GM12873 (cell line): Measurements from ENCODE around the gene NOCT.

ENCODE experiments used
- CTCF ChIP-seq: IDR thresholded peaks from 2 replicates; pipeline ENCODE4 v1.5.1; 2012; ENCODE audit warnings: low read depth, mild to moderate bottlenecking, moderate library complexity, low read length, control low read depth; ENCODE audit not compliant: insufficient read depth; ENCODE audit errors: missing control alignments

Gene NOCT

DNA sequence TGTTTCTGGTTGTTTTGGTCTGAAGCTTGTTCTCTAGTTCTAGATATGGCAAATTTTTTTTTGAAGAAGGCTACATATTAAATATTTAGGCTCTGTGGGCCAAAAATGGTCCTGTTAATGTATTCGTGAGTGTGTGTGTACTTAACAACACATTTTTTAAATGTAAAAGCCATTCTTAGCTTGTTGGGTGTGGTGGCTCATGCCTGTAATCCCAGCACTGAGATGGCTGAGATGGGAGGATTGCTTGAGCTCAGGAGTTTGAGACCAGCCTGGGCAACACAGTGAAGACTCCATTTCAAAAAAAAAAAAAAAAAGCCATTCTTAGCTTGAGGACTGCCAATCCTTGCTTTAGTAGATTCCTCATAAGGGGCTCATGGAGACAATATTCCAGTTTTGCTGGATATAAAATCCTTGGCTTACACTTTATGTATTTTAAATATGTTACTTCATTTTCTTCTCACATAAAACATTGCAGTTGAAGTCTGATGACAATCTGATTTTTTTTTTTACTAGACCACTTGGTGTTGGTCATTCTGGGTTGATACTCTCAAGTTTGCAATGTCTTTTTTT lies 23.4 kb downstream of the NOCT start:
- TF ChIP-seq CTCF: no peak

DNA sequence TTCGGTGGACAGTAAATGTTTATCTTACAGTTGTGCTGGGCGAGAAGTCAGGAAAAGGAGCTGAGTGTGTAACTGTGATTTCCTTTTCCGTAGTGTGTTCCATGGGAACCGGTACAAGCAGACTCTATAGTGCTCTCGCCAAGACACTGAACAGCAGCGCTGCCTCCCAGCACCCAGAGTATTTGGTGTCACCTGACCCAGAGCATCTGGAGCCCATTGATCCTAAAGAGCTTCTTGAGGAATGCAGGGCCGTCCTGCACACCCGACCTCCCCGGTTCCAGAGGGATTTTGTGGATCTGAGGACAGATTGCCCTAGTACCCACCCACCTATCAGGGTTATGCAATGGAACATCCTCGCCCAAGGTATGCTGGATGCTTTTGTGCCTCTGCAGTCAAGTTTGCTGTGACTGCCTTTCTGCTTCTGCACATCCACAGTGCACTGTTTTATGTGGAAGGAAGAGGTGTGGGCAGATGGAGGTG lies 27.4 kb downstream of the NOCT start:
- no peak for TF ChIP-seq CTCF

DNA sequence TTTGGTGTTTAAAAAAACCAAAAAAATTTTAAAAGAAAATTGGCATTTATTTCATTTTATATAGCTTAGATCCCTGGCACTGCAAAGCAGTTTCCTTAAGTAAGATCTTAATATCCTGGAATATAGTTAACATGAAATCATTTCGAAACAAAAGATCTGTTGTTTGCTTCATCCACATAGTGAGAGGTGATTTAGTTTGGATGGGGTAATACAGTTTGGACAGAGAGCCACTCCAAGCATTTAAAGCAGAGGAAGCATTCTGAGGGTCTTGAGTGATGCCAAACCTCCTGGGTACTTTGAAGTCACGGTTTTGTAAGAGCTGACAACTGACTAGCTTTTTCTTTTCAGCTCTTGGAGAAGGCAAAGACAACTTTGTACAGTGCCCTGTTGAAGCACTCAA lies 28.7 kb downstream of the NOCT start:
- no peak for TF ChIP-seq CTCF

- TF ChIP-seq CTCF: no peak
Measured at GRCh38 chr4:139048026-139048425, 32.4 kb downstream of the NOCT start.

DNA sequence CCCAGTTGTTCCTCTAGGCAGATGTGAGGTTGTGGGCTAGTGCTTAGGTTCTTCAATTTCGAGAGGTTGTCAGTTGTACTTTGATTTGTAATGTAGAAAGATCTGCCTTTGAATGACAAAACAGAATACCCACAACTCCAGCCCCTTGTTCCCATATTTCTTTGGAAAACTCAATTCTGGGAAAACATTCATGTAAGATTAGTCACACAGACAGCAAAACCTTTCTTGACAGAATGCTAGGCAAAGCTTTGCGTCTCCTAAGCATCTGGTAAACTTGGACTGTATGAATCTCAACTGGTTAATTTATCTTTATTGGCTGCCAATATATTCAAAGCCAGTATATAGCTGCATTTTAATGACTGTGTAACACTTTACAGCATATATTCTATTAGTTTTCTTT lies 34.9 kb downstream of the NOCT start:
- TF ChIP-seq CTCF: no peak

GRCh38 chr4:139053909-139054308 lies 38.3 kb downstream of the NOCT start:
- no peak for TF ChIP-seq CTCF

DNA sequence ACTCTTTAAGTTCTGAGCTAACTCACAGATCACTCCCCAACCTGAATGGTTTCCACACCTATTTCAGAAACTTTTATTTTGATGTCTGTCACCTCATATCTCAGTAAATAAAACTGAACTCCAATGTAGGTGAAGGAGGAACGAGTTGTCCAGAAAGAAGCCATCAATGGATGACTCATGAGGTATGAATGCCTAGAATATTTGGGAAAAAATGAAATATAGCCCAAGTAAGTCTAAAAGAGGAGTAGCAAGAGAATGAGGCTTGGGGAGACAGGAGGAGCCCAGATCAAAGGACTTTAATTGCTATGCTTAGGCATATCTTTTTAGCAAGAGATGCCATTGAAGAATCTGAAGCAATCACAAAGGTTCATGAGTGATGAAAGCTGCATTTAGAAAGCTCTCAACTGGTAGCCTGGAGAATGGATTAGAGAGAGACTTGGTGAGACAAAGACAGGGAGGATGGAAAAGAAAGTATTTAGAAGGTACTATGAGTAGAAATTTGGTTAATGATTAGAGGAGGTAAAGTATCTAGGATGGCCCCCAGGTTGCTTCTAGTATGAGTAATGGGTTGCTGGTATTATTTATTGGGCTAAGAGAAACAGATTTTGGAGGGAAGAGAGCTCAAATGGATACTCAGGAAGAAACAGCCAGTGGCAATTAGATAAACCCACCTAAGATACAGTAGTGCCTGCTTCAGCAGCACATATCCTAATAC lies 39.4 kb downstream of the NOCT start:
- no peak for TF ChIP-seq CTCF
